ENCODE results near the gene TESK2.

TESK2 gene

DNA sequence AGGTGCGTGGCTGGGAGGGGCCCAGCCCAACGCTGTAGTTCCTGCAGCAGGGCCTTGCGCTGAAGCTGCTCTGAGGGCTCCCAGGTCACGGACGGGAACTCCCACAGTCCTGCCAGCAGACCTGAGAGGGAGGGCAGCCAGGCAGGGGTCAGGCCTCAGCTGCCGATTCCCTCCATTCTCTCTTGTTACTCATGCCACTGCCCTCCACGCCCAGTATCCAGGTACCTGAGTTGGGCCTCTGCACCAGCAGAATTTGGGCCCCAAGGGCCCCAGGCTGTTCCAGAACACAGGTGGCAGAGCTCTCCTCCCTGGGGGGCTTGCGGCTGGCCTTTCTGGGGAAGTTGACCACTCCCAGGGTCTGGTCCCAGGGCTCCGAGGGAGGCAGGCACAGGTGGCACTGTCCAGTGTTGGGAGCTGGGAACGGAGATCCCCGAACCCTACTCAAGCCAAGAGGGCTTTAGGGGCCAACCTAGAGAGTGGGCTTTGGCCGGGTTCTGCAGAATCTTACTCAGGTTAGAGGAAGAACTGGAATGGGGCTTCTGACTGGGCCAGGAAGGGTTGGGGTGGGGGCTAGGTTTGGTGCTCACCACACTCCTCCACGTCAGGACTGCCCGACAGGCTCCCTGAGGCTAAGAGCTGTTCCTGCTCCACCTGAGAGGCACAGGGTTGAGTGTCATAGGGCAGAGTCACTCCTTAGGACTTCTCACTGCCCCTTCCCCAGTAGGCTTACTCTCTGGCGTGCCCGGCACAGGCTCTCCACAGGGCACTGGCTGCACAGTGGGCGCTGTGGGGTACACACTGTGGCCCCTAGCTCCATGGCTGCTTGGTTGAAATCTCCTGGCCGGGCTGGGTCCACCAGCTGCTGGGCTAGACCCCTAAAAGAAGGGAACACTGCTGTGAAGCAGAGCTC, 159.3 kb downstream of the TESK2 start:
- DNase-seq = no peak

DNA sequence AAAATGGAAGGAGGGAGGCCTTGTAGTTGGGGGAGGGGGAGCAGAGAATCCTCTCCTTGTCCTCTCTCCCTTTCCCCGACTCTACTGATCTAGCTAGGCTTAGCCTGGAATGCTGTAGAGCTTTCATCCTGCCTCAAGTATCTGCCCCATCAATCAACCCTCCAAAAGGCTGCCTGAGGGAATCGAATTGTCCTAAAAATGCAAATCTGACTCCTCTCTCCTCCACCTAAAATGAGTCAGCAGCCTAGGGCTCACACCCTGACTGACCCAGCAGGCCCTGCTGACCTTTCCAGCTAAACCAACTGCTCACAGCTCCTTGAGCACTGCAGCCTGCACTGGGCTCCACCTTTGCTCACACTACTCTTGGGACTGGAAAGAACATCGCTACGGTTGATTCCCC, 161.5 kb downstream of the TESK2 start:
- no peak for DNase-seq

GRCh38 chr1:45328680-45329079, 162.3 kb downstream of the TESK2 start:
- DNase-seq = no peak

- no peak for DNase-seq
Observed at GRCh38 chr1:45327644-45328515, 163.1 kb downstream of the TESK2 start.

DNA sequence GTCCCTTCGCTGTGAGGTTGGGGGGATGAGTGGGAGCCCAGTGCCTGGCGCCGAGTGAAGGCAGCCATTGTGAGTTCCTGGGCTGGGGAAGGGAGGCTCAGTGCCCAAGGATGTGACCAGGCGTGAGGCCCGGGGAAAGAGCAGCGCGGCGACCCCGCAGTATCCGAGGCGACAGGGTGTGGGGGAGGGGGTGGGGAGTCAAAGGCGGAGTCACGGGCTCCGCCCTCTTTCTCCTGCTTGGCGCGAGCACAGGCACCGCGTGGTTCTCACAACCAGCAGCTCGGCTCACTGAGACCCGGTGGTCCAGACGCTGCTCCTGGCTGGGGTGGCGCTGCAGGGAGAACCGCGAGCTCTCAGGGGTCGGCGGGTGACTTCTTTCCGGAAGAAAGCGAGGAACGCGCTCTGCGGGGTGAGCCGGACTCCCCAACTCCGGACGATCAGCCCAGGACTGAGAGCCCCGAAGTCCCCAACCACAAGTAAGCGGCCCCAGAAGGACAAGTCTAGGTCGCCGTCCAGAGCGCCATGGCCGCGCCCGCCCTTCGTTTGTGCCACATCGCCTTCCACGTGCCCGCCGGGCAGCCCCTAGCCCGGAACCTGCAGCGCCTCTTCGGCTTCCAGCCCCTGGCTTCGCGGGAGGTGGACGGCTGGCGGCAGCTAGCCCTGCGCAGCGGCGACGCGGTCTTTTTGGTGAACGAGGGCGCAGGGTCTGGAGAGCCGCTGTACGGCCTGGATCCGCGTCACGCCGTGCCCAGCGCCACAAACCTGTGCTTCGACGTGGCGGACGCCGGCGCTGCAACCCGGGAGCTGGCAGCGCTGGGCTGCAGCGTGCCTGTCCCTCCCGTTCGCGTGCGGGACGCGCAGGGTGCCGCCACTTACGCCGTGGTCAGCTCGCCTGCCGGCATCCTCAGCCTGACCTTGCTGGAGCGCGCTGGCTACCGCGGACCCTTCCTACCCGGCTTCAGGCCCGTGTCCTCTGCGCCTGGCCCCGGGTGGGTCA, 164.0 kb downstream of the TESK2 start, which contains the start of gene HPDL:
TSS of gene HPDL (plus strand) at position 269 of the 997 bp plus-strand sequence. CDS start at position 523, 254 bp downstream.
- DNase-seq = peak in 1 of 2 donors; percentile 40

GRCh38 chr1:45325851-45326506, 165.0 kb downstream of the TESK2 start:
- no peak for DNase-seq

- DNase-seq = no peak
Observed at GRCh38 chr1:45322486-45323040, 168.4 kb downstream of the TESK2 start.

DNA sequence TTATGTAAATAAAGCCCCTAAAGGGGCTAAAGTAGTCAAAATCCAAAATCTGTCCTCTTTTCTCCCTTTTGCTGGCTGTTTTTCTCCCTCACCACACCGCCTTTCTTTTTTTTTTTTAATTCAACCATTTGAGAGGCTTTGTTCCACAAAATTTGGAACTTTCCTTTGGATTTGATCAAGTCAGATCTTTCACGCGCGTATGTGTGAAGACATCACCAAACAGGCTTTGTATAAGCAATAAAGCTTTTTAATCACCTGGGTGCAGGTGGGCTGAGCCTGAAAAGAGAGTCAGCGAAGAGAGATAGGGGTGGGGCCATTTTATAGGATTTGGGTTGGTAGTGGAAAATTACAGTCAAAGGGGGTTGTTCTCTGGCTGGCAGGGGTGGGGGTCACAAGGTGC, 169.5 kb downstream of the TESK2 start:
- DNase-seq = no peak

- no peak for DNase-seq
Observed at GRCh38 chr1:45319761-45320160, 171.2 kb downstream of the TESK2 start.

DNA sequence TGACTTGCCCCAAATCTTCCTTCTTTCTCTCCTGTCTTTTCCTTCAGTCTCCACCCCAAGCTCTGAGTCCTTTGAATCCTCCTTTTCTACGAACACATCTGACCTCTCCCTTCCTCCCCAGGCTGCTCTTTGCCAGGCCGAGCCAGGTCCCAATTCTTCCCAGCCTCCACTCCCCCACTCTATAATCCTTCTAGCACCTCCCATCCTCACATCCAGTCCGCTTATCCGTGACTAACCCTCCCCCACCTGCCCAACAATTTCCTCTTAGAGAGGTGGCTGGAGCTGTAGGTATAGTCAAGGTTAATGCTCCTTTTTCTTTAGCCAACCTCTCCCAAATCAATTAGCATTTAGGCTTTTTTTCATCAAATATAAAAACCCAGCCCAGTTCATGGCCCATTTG, 173.8 kb downstream of the TESK2 start:
- no peak for DNase-seq

DNA sequence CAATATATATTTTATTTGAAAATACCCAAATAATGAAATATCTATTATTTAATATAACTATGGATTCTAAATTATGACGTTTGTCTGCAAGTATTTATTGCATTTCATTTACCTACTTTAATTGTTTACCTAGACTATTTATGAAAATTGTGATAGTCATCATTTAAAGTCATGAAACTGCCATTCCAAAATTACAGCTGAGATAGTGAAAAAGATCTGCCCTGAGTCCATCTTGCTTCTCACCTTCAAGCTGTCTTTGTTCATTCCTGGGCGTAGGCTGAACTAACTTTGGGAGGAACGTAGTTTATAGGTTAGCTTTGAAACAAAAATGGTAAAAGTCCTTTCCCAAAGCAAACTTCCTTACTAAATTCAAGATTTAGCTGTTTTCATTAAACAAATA, 176.7 kb downstream of the TESK2 start:
- no peak for DNase-seq

- no peak for DNase-seq
Observed at GRCh38 chr1:45306905-45307304, 184.1 kb downstream of the TESK2 start.

- no peak for DNase-seq
Observed at GRCh38 chr1:45306319-45306718, 184.6 kb downstream of the TESK2 start.

DNA sequence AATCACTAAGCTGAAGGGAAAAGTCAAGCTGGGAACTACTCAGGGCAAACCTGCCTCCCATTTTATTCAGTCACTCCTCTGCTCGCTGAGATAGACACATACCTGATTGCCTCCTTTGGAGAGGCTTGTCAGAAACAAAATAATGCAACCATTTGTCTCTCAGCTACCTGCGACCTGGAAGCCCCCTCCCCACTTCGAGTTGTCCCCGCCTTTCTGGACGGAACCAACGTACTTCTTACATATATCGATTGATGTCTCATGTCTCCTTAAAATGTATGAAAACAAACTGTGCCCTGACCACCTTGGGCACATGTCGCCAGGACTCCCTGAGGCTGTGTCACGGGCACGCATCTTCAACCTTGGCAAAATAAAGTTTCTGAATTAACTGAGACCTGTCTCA, 185.7 kb downstream of the TESK2 start:
- no peak for DNase-seq

GRCh38 chr1:45304311-45305081, 186.5 kb downstream of the TESK2 start:
- DNase-seq = no peak

DNA sequence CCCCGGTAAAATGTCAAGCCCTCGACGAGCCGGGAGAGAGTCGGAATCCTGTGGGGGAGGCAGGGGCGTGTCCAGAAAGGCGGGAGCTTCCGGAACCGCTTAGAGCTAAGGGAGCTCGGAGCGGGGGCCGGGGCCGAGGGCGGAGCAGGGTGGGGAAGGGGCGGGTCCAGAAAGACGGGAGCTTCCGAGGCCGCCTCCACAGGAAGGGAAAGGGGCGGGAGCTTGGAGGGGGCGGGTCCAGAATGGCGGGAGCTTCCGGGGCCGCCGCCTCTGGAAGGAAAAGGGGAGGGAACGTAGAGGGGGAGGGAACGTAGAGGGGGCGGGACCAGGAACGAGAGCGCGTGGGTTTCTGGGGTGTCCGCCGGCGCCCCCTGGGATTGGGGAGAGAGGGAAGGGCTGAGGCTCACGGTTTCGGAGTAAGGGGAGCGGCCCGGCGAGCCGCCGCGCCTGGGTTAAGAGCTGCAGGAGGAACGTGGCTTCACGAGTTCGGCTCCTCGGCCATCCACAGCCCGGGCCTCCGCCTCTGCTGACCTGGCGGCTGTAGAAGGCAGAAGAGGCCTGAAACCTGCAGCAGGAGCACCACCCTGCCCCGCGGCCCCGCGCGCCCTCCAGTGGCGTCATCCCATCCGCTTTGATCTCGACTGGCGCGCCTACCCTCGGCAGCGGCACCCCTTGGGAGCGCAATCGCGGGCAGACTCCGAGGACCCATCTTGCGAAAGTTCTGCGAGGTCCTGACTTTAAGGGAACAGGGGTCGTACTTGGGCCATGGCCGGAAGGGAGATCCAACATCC, 187.2 kb downstream of the TESK2 start:
- DNase-seq = peak; percentile 96 to 99

GRCh38 chr1:45302505-45303150, 188.3 kb downstream of the TESK2 start:
- DNase-seq = no peak

- no peak for DNase-seq
Observed at GRCh38 chr1:45300669-45300997, 190.3 kb downstream of the TESK2 start.

GRCh38 chr1:45299981-45300668, 190.8 kb downstream of the TESK2 start:
- DNase-seq = peak in 1 of 2 donors; percentile 52
